Measurements from ENCODE around the gene ATP6V1E1.

Gene ATP6V1E1

DNA sequence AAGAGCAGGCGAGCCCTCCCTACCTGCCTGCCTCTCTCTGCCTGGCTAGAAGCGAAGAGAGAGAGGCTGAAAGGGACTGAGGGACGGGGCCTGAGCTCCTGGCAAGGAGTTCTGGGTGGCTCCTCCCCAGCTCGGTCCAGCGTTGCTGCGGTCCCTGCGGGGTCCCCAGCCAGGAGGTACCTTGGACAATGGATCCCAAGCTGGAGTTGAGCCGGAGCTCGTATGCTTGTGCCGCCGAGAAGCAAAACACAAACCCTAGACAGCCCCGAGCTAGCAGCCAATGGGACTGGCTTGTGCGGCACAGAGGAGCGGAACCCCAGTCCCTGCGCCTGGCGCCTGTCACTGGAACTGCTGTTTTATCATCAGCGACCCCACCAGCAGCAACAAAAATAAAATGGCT lies 46.9 kb downstream of the ATP6V1E1 start:
- Histone ChIP-seq H3K9ac (ENCODE audit: low read depth, low read length) (no peak overlapping the region), H3K4me3 (ENCODE audit: low read depth, low read length) (no peak overlapping the region), H3K36me3 (ENCODE audit: control insufficient read depth, insufficient read depth, low read length) (no peaks in the 10 kb centered on the region), H3K9me3 (ENCODE audit: control insufficient read depth, insufficient read depth, low read length) (no peaks in the 10 kb centered on the region), H3K4me1 (ENCODE audit: control insufficient read depth, insufficient read depth, low read length) (0 out of 2 replicates have a peak, but pooled peaks cover under 1% of the 10 kb centered on the region), H3K27me3 (ENCODE audit: control insufficient read depth, insufficient read depth, low read length) (no peaks in the 10 kb centered on the region), H3K27ac (ENCODE audit: low read depth, low read length) (no peak overlapping the region)

DNA sequence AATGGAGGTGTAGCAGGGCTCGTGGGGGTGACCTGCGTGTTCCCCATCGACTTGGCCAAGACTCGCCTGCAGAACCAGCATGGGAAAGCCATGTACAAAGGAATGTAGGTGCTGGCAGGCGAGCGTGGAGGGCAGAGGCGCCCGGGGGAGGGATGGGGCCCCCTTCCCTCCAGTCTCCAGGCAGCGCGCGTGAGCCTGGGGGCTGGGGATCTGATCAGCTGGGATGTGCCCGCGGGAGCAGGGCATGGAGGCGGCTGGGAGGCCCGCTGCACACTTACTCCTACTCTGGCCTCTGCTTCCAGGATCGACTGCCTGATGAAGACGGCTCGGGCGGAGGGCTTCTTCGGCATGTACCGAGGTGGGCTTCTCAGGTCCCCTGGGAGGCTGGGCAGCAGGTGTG lies 47.5 kb downstream of the ATP6V1E1 start:
- no peaks in the 10 kb centered on the region for H3K36me3 ChIP-seq (ENCODE audit: control insufficient read depth, insufficient read depth, low read length)
- H3K4me3 ChIP-seq (ENCODE audit: low read depth, low read length): no peak overlapping the region
- H3K27me3 ChIP-seq (ENCODE audit: control insufficient read depth, insufficient read depth, low read length): no peaks in the 10 kb centered on the region
- peaks cover 5% of the 10 kb centered on the region; the same call in 1 of the 2 replicates for H3K4me1 ChIP-seq (ENCODE audit: control insufficient read depth, insufficient read depth, low read length)
- H3K9me3 ChIP-seq (ENCODE audit: control insufficient read depth, insufficient read depth, low read length): no peaks in the 10 kb centered on the region
- H3K27ac ChIP-seq (ENCODE audit: low read depth, low read length): peak overlapping the region; percentile 69
- no peak overlapping the region for H3K9ac ChIP-seq (ENCODE audit: low read depth, low read length)

DNA sequence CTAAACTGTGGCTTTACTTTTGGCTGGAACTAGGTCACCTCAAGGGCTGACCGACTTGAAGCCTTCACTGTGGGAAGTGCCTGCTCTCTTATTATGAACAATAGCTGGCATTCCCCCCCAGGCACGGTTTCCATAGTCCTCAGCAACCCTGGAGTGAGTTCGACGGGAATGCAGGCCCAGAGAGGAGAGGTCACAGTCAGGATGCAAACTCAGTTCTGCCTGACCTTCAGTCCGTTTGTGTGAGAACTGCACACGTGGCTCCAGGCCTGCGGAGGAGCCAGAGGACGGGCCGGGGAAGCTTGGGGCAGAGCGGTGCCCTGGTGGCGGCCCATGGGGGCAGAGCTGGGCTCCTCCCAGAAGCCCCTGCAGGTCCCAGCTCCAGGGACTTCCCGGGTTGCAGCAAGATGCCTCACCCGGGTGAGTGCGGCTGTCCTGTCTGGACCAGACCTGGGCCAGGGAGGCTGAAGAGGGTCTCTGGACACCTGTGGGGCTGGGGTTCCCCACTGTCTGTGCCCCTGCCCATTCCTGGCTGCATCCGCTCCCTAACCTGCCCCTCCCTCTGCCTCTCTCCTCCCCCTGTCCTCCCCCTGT lies 48.0 kb downstream of the ATP6V1E1 start:
- Histone ChIP-seq H3K27ac (ENCODE audit: low read depth, low read length) (peak overlapping the region; percentile 69), H3K4me1 (ENCODE audit: control insufficient read depth, insufficient read depth, low read length) (peaks cover 5% of the 10 kb centered on the region; the same call in 1 of the 2 replicates), H3K4me3 (ENCODE audit: low read depth, low read length) (no peak overlapping the region), H3K9ac (ENCODE audit: low read depth, low read length) (no peak overlapping the region), H3K9me3 (ENCODE audit: control insufficient read depth, insufficient read depth, low read length) (no peaks in the 10 kb centered on the region), H3K27me3 (ENCODE audit: control insufficient read depth, insufficient read depth, low read length) (no peaks in the 10 kb centered on the region), H3K36me3 (ENCODE audit: control insufficient read depth, insufficient read depth, low read length) (no peaks in the 10 kb centered on the region)

DNA sequence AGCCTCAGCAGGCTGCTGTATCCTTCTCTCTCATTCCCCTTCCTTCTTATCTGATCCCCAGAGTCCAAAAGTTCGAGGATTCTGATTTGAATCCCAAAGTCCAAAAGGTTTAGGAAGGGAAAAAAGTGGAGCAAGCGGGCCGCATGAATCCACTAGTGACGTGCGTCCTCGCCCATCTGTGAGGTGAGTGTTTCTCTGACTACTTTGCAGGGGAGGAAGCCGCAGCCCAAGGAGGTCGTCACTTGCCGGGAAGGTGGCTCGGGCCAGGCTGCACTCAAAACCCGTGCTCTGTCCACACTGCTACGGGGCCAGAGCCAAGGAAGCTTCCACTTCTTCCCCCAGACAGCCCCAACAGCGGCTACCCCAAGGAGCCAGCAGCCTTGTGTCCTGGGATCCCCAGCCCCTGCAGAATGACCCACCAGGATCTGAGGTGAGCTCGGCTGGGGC lies 49.0 kb downstream of the ATP6V1E1 start:
- Histone ChIP-seq H3K36me3 (ENCODE audit: control insufficient read depth, insufficient read depth, low read length) (no peaks in the 10 kb centered on the region), H3K9me3 (ENCODE audit: control insufficient read depth, insufficient read depth, low read length) (no peaks in the 10 kb centered on the region), H3K4me1 (ENCODE audit: control insufficient read depth, insufficient read depth, low read length) (peaks cover 5% of the 10 kb centered on the region; the same call in 1 of the 2 replicates), H3K9ac (ENCODE audit: low read depth, low read length) (no peak overlapping the region), H3K27me3 (ENCODE audit: control insufficient read depth, insufficient read depth, low read length) (no peaks in the 10 kb centered on the region), H3K4me3 (ENCODE audit: low read depth, low read length) (no peak overlapping the region), H3K27ac (ENCODE audit: low read depth, low read length) (peak overlapping the region; percentile 69)

DNA sequence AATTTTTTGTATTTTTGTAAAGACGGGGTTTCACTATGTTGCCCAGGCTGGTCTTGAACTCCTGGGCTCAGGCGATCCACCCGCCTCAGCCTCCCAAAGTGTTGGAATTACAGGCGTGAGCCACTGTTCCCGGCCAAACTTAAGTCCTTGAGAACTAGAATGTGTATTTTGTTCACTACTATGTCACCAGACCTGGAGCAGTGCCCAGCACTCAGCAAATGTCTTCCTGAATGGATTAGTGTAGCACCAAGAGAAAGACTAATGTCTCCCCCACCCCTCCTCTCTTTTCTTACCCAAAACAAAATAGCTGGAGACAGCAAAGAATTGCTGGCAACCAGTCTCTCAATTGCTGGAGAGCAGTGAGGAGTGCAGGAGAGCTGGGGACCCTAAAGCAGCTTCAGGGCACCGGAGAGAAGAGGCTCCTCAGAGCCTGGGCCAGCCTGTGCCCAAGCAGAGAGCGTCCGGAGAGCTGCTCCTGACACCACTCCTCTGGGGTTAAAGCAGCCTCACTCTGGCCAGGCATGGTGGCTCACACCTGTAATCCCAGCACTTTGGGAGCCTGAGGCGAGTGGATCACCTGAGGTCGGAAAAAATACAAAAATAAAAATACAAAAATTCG lies 50.3 kb downstream of the ATP6V1E1 start:
- H3K27ac ChIP-seq (ENCODE audit: low read depth, low read length): no peak overlapping the region
- H3K9me3 ChIP-seq (ENCODE audit: control insufficient read depth, insufficient read depth, low read length): no peaks in the 10 kb centered on the region

DNA sequence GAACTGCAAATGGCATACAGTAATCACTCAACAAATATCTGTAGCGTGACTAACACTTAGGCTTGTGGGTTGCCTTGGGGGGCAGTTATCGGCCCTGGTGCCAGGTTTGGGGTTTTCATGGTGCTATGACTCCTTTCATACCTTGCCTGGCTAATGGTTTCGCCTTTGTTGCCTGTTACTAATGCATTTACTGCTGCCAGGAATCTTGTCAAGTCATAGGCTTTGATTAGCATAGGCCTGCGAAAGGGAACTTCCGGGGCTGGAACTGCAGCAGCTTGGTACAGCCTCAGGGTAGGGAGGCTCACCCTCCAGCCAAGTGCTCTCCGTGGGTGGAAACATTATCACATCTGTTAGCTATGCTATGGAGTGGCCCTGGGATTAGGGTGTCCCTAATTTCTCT lies 52.1 kb downstream of the ATP6V1E1 start:
- no peaks in the 10 kb centered on the region for H3K27me3 ChIP-seq (ENCODE audit: control insufficient read depth, insufficient read depth, low read length)
- no peaks in the 10 kb centered on the region for H3K36me3 ChIP-seq (ENCODE audit: control insufficient read depth, insufficient read depth, low read length)
- H3K4me1 ChIP-seq (ENCODE audit: control insufficient read depth, insufficient read depth, low read length): peaks cover 5% of the 10 kb centered on the region; the same call in 1 of the 2 replicates
- peak overlapping the region; percentile 11 for H3K27ac ChIP-seq (ENCODE audit: low read depth, low read length)
- H3K4me3 ChIP-seq (ENCODE audit: low read depth, low read length): no peak overlapping the region
- H3K9ac ChIP-seq (ENCODE audit: low read depth, low read length): peak overlapping the region; percentile 2; the same call in 1 of the 2 replicates
- no peaks in the 10 kb centered on the region for H3K9me3 ChIP-seq (ENCODE audit: control insufficient read depth, insufficient read depth, low read length)

More for the DNA sequence above, 50.3 kb downstream of the ATP6V1E1 start:
- no peak overlapping the region for H3K4me3 ChIP-seq (ENCODE audit: low read depth, low read length)
- peaks cover 5% of the 10 kb centered on the region; the same call in 1 of the 2 replicates for H3K4me1 ChIP-seq (ENCODE audit: control insufficient read depth, insufficient read depth, low read length)
- no peaks in the 10 kb centered on the region for H3K27me3 ChIP-seq (ENCODE audit: control insufficient read depth, insufficient read depth, low read length)
- H3K9ac ChIP-seq (ENCODE audit: low read depth, low read length): no peak overlapping the region
- H3K36me3 ChIP-seq (ENCODE audit: control insufficient read depth, insufficient read depth, low read length): no peaks in the 10 kb centered on the region

DNA sequence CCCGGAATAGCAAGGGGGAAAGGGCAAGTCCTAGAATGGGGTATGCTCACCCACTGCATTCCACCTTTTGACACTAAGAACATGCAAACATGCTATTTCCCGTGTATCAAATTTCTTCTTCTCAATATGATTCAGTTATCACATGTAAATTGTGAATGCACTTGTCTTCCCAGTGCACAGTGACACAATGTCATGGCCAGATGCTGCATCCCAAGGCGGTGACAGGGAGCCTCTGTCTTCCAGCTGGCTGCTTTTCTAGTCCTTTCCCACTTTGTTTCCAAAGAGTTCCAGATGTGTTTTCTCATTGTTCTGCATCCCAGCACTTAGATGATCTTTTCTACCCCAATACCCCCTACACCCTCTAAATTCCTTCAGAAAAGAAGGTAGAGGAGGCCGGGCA lies 52.9 kb downstream of the ATP6V1E1 start:
- Histone ChIP-seq H3K9me3 (ENCODE audit: control insufficient read depth, insufficient read depth, low read length) (no peaks in the 10 kb centered on the region), H3K27ac (ENCODE audit: low read depth, low read length) (no peak overlapping the region), H3K36me3 (ENCODE audit: control insufficient read depth, insufficient read depth, low read length) (no peaks in the 10 kb centered on the region), H3K4me1 (ENCODE audit: control insufficient read depth, insufficient read depth, low read length) (peaks cover 7% of the 10 kb centered on the region), H3K9ac (ENCODE audit: low read depth, low read length) (no peak overlapping the region), H3K27me3 (ENCODE audit: control insufficient read depth, insufficient read depth, low read length) (no peaks in the 10 kb centered on the region), H3K4me3 (ENCODE audit: low read depth, low read length) (no peak overlapping the region)

DNA sequence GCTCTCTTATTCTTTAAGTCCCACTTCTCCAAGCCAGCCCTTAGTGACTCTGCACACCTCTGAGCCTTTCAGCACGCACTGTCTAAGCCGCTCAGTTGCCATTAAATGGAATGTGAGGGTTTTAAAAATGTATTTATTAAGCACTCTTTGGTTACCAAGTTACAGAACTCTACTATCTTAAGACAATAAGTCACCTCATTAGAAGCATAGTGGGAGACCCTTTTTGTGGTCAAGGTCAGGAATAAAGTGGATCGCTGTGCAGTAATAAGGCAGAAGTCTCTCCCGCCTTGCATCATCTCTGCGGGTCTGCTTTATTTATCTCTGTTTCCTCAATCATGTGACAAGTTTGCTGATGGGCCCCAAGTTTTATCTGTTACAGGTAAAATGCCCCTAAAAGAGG lies 53.4 kb downstream of the ATP6V1E1 start:
- H3K4me3 ChIP-seq (ENCODE audit: low read depth, low read length): no peak overlapping the region
- no peaks in the 10 kb centered on the region for H3K27me3 ChIP-seq (ENCODE audit: control insufficient read depth, insufficient read depth, low read length)
- no peaks in the 10 kb centered on the region for H3K36me3 ChIP-seq (ENCODE audit: control insufficient read depth, insufficient read depth, low read length)
- H3K4me1 ChIP-seq (ENCODE audit: control insufficient read depth, insufficient read depth, low read length): peaks cover 11% of the 10 kb centered on the region
- H3K9ac ChIP-seq (ENCODE audit: low read depth, low read length): no peak overlapping the region
- H3K27ac ChIP-seq (ENCODE audit: low read depth, low read length): no peak overlapping the region
- H3K9me3 ChIP-seq (ENCODE audit: control insufficient read depth, insufficient read depth, low read length): no peaks in the 10 kb centered on the region

DNA sequence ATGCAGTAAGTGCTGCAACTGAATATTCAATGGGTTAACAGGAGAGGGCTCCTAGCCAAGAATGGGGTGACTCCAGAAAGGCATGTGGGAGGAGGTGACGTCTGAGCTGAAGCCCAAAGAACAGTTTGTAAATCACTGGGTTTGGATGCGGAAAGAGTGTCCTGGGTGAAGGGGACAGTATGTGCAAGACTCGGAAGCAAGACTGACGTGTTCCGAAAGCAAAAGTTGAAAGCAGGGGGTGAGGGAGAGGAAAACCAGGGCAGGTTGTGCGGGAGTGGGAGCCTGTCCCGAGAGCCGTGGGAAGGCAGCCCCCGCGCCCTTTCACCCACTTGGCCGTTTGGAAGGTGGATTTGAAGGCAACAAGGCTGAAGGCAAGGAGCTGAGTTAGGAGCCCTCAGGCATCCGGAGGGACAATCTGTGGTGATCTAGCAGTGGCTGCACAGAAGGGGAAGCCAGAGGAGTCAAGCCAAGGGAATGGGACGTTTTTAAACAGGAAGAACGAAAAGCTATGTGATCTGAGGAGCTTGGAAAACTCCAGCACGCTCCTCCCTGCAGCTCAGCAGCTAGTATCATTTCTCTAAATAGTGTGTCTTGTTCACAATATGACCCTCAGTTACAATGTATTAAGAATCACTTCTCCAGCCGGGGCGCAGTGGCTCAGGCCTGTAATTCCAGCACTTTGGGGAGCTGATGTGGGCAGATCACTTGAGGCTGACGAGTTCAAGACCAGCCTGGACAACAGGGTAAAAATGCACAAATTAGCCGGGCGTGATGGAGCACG lies 57.5 kb downstream of the ATP6V1E1 start:
- Histone ChIP-seq H3K9me3 (ENCODE audit: control insufficient read depth, insufficient read depth, low read length) (no peaks in the 10 kb centered on the region), H3K27me3 (ENCODE audit: control insufficient read depth, insufficient read depth, low read length) (no peaks in the 10 kb centered on the region), H3K4me3 (ENCODE audit: low read depth, low read length) (no peak overlapping the region), H3K4me1 (ENCODE audit: control insufficient read depth, insufficient read depth, low read length) (peaks cover 16% of the 10 kb centered on the region), H3K9ac (ENCODE audit: low read depth, low read length) (no peak overlapping the region), H3K36me3 (ENCODE audit: control insufficient read depth, insufficient read depth, low read length) (no peaks in the 10 kb centered on the region), H3K27ac (ENCODE audit: low read depth, low read length) (no peak overlapping the region)

DNA sequence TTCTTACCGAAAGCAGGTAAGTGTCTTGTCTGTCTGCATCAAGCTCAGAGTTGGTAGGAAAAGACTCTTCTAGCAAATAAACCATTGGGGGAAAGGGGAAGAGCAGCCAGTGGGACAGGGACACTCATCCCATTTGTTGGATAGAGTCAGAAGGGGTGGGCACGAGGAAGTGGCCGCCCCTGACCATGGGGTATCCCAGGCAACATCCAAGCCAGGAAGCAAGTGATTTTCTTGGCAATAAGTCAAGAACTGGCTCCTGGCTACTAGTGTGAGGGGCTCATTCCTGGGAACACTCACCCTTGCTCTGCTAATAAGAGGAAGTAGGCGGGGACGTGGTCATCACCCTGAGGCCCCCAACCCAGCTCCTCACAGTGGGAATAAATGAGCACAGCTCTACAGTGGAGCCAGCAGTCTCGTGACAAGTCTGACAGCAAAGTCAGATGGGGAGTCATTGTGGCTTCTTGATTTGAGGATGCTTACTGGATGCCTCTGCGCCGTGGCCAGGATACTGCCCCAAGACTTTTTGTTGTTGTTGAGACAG lies 58.5 kb downstream of the ATP6V1E1 start:
- Histone ChIP-seq H3K27ac (ENCODE audit: low read depth, low read length) (peak overlapping the region; percentile 74), H3K36me3 (ENCODE audit: control insufficient read depth, insufficient read depth, low read length) (no peaks in the 10 kb centered on the region), H3K4me3 (ENCODE audit: low read depth, low read length) (no peak overlapping the region), H3K9ac (ENCODE audit: low read depth, low read length) (no peak overlapping the region), H3K4me1 (ENCODE audit: control insufficient read depth, insufficient read depth, low read length) (peaks cover 16% of the 10 kb centered on the region), H3K27me3 (ENCODE audit: control insufficient read depth, insufficient read depth, low read length) (no peaks in the 10 kb centered on the region), H3K9me3 (ENCODE audit: control insufficient read depth, insufficient read depth, low read length) (no peaks in the 10 kb centered on the region)

DNA sequence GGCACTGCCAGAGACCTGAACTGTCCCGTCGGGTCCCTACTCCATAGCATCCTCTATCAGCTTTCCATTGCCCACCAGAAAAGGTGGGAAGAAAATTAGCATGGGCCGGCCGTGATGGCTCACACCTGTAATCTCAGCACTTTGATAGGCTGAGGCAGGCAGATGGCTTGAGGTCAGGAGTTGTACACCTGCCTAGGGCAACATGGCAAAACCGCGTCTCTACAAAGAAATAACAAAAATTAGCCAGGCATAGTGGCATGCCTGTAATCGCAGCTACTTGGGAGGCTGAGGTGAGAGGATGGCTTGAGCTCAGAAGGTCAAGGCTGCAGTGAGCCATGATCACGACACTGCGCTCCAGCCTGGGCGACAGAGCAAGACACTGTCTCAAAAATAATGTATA lies 61.8 kb downstream of the ATP6V1E1 start:
- H3K36me3 ChIP-seq (ENCODE audit: control insufficient read depth, insufficient read depth, low read length): no peaks in the 10 kb centered on the region
- H3K27me3 ChIP-seq (ENCODE audit: control insufficient read depth, insufficient read depth, low read length): no peaks in the 10 kb centered on the region
- H3K9ac ChIP-seq (ENCODE audit: low read depth, low read length): no peak overlapping the region
- peaks cover 38% of the 10 kb centered on the region for H3K4me1 ChIP-seq (ENCODE audit: control insufficient read depth, insufficient read depth, low read length)
- H3K4me3 ChIP-seq (ENCODE audit: low read depth, low read length): no peak overlapping the region
- no peak overlapping the region for H3K27ac ChIP-seq (ENCODE audit: low read depth, low read length)
- H3K9me3 ChIP-seq (ENCODE audit: control insufficient read depth, insufficient read depth, low read length): no peaks in the 10 kb centered on the region
